Camera-type eye (tissue), 1 donor: Measurements from ENCODE around the gene NAGLU. TPM values are rescaled to one million over a fixed set of nuclear protein-coding genes. Genes with fewer than 3 reads are reported as not detected.

ENCODE experiments used
- total RNA-seq: library from RNA; depleted of rRNA; stranded (reverse); fragments of >200 nt; gene quantifications from one replicate; pipeline ENCODE4 v1.2.3, GENCODE V29; 2014

Gene NAGLU
- total RNA-seq: 29.7 TPM

GRCh38 chr17:42536048-42536371 is at the start of gene NAGLU:
NAGLU (plus strand) TSS chr17:42536241; CDS start chr17:42536273, 32 bp downstream.

GRCh38 chr17:42552736-42553135 is 16.7 kb downstream of the NAGLU start, which contains the start of gene HSD17B1:
HSD17B1 (plus strand) TSS chr17:42552923; CDS start chr17:42552934, 11 bp downstream.

GRCh38 chr17:42561897-42562387 is 25.9 kb downstream of the NAGLU start, which contains the start of gene COASY:
COASY (plus strand) TSS chr17:42562148; CDS start chr17:42562623, 475 bp downstream.

GRCh38 chr17:42566883-42567573 is 31.0 kb downstream of the NAGLU start, which contains the start of gene MLX:
MLX (plus strand) TSS chr17:42567100; CDS start chr17:42567125, 25 bp downstream.

GRCh38 chr17:42577532-42578281 is 41.7 kb downstream of the NAGLU start, which contains the start of gene PSMC3IP:
PSMC3IP (minus strand) TSS chr17:42577729; CDS start chr17:42577686, 43 bp downstream.

Other genes starting within 250 kb of the NAGLU start
- gene STAT5A, start 247.7 kb upstream of the NAGLU start, total RNA-seq: 15.6 TPM
- gene STAT3, start 147.8 kb upstream of the NAGLU start, total RNA-seq: 92.6 TPM
- gene CAVIN1, start 113.0 kb upstream of the NAGLU start, total RNA-seq: 178 TPM
- 185 TPM for gene ATP6V0A1, start 77.4 kb upstream of the NAGLU start, total RNA-seq
- gene HSD17B1, start 16.7 kb downstream of the NAGLU start, total RNA-seq: 1.1 TPM
- 19.0 TPM for gene COASY, start 25.9 kb downstream of the NAGLU start, total RNA-seq
- 29.8 TPM for gene MLX, start 30.9 kb downstream of the NAGLU start, total RNA-seq
- gene PSMC3IP, start 41.5 kb downstream of the NAGLU start, total RNA-seq: 6.5 TPM
- 92.3 TPM for gene RETREG3, start 73.1 kb downstream of the NAGLU start, total RNA-seq
- gene TUBG1, start 73.4 kb downstream of the NAGLU start, total RNA-seq: 28.0 TPM
- 17.0 TPM for gene TUBG2, start 123.0 kb downstream of the NAGLU start, total RNA-seq
- gene PLEKHH3, start 140.8 kb downstream of the NAGLU start, total RNA-seq: 20.6 TPM
- gene CCR10, start 145.6 kb downstream of the NAGLU start, total RNA-seq: 1.2 TPM
- 20.9 TPM for gene CNTNAP1, start 146.3 kb downstream of the NAGLU start, total RNA-seq
- 60.3 TPM for gene EZH1, start 208.8 kb downstream of the NAGLU start, total RNA-seq
- 26.2 TPM for gene RAMP2, start 225.0 kb downstream of the NAGLU start, total RNA-seq
- 48.2 TPM for gene VPS25, start 237.2 kb downstream of the NAGLU start, total RNA-seq
- gene WNK4, start 244.4 kb downstream of the NAGLU start, total RNA-seq: 0.33 TPM